GM12875 (cell line): ENCODE data around the gene C11orf58.

Experiments used
- H3K4me3 ChIP-seq: one replicate; pipeline ENCODE4 v1.5.1; 2011; ENCODE audit warnings: low read depth, low read length, control low read depth
- CTCF ChIP-seq: IDR thresholded peaks from 2 replicates; pipeline ENCODE4 v1.5.1; 2011; ENCODE audit warnings: low read depth, mild to moderate bottlenecking, control low read depth, inconsistent platforms, low read length, moderate library complexity, borderline replicate concordance; ENCODE audit not compliant: insufficient read depth

The C11orf58 gene

GRCh38 chr11:16738193-16738946 lies at the start of gene C11orf58:
TSS of gene C11orf58 (plus strand) at chr11:16738647. CDS start at chr11:16738779, 132 bp downstream.
- peak within 1 kb of the TSS; percentile 85 for H3K4me3 ChIP-seq
- no peak for TF ChIP-seq CTCF

DNA sequence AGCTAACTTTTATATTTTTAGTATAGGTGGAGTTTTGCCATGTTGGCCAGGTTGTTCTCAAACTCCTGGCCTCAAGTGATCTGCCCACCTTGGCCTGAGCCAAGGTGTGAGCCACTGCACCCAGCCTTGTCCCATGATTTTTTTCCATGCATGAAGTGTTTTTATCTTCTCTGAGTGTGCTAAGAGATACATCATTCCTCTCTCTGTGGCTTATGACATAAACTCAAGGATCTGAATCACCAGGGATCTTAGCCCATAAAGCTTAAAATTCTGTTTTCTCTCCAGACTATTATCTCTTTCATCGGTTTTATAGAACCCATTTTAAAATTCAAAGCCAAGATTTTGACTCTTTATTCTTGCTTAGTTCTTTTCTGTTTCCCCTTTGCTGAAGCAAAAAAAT lies 48.4 kb upstream of the C11orf58 start:
- TF ChIP-seq CTCF: no peak
- no peak overlapping the region for H3K4me3 ChIP-seq

- H3K4me3 ChIP-seq: no peak overlapping the region
- TF ChIP-seq CTCF: no peak
Measured at GRCh38 chr11:16703795-16704194, 34.7 kb upstream of the C11orf58 start.

DNA sequence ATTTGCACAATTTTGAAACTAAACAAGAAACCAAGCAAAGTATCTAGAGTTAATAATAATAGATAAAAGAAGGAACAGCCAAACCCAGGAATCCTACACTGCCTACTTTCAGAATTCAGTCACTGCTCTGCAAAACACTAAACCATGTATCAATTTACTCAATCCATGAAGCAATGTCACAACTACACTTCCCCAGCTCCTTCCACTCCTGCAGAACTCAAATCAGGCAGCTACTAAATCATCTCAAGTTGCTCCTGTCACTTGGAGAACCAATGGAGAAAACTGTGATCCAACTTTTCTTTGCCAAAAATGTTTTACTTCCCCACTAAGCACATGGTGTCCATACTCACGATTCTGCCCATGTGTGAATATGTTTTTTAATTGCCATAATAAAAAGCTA lies 24.9 kb upstream of the C11orf58 start:
- no peak overlapping the region for H3K4me3 ChIP-seq
- TF ChIP-seq CTCF: no peak

- no peak for TF ChIP-seq CTCF
- H3K4me3 ChIP-seq: no peak overlapping the region
Measured at GRCh38 chr11:16722581-16723344, 15.7 kb upstream of the C11orf58 start.

DNA sequence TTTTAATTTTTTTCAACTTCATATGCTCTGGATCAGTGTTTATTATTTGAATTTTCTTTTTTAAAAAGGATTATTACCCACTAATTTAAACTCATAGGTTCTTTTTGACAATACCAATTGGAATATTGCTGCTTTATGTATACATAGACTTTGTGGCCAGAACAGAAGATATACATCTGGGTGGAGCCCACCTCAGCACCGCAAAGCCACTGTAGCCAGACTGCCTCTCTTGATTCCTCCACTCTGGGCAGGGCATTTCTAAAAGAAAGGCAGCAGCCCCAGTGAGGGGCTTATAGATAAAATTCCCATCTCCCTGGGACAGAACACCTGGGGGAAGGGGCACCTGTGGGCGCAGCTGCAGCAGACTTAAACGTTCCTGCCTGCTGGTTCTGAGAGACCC lies 10.6 kb upstream of the C11orf58 start:
- TF ChIP-seq CTCF: no peak
- H3K4me3 ChIP-seq: no peak overlapping the region

- H3K4me3 ChIP-seq: peak overlapping the region; percentile 85
Measured at GRCh38 chr11:16737818-16738192, 642 bp upstream of the C11orf58 start.

More at GRCh38 chr11:16737818-16738192, 642 bp upstream of the C11orf58 start:
- no peak for TF ChIP-seq CTCF
